ENCODE results near the gene LSM12.

The LSM12 gene

GRCh38 chr17:43988301-43988700 is 78.2 kb downstream of the LSM12 start:
- no peak overlapping the region for H3K27ac ChIP-seq

GRCh38 chr17:43987131-43988021 is 79.1 kb downstream of the LSM12 start:
- no peak overlapping the region for H3K27ac ChIP-seq
- no peak for TF ChIP-seq CTCF (IDR thresholded peaks at IDR 0.05)
- no peak for TF ChIP-seq ZFX (IDR thresholded peaks at IDR 0.05; ENCODE audit: borderline replicate concordance)

More at GRCh38 chr17:43988301-43988700, 78.2 kb downstream of the LSM12 start:
- TF ChIP-seq ZFX (IDR thresholded peaks at IDR 0.05; ENCODE audit: borderline replicate concordance) (no peak), CTCF (IDR thresholded peaks at IDR 0.05) (no peak)

- TF ChIP-seq ZFX (IDR thresholded peaks at IDR 0.05; ENCODE audit: borderline replicate concordance) (no peak), CTCF (IDR thresholded peaks at IDR 0.05) (no peak)
- no peak overlapping the region for H3K27ac ChIP-seq
Measured at GRCh38 chr17:43986225-43986981, 80.1 kb downstream of the LSM12 start.

GRCh38 chr17:43984521-43984920 is 82.0 kb downstream of the LSM12 start:
- TF ChIP-seq ZFX (IDR thresholded peaks at IDR 0.05; ENCODE audit: borderline replicate concordance) (no peak), CTCF (IDR thresholded peaks at IDR 0.05) (no peak)

More at GRCh38 chr17:43984521-43984920, 82.0 kb downstream of the LSM12 start:
- no peak overlapping the region for H3K27ac ChIP-seq
